Testis (tissue), 2 donors: ENCODE measurements around the gene DNAJB14.

Experiments used
- POLR2A ChIP-seq: fragments of 450-650 bp; IDR thresholded peaks from one replicate; pipeline ENCODE4 v1.6.1; 2017; ENCODE audit warnings: antibody characterized with exemption, mild to moderate bottlenecking, moderate library complexity
- TF ChIP-seq, protein P1 (sequence below), 3 experiments: fragments of 450-650 bp in 2 of 3; fragments of 200-600 bp in 1 of 3; sonication (generic) in 1 of 3; IDR thresholded peaks; one replicate each; pipeline ENCODE4 v1.5.1; 2016 to 2019; ENCODE audit warnings: antibody characterized with exemption in 3 of 3, mild to moderate bottlenecking in 2 of 3, moderate library complexity in 1 of 3

DNA sequence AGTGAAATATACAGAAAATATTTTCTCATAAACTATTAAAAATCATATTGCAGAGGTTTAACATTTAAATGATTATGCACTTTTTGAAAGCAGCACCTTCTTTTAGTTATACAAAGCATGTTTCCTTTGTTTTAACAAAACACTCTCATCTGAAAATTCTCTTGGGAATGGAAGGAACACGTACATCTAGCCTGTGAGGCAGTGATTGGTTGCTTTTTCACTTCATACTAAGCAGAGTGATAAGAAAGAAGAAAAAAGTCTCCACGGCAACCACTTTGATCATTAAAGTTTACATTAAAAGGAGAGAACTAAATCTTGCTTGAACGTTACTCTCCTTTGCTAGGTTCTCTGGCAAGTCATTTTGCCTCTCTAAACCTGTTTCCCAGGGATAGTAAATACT lies 45.3 kb upstream of the DNAJB14 start:
- TF ChIP-seq, protein P1, sequence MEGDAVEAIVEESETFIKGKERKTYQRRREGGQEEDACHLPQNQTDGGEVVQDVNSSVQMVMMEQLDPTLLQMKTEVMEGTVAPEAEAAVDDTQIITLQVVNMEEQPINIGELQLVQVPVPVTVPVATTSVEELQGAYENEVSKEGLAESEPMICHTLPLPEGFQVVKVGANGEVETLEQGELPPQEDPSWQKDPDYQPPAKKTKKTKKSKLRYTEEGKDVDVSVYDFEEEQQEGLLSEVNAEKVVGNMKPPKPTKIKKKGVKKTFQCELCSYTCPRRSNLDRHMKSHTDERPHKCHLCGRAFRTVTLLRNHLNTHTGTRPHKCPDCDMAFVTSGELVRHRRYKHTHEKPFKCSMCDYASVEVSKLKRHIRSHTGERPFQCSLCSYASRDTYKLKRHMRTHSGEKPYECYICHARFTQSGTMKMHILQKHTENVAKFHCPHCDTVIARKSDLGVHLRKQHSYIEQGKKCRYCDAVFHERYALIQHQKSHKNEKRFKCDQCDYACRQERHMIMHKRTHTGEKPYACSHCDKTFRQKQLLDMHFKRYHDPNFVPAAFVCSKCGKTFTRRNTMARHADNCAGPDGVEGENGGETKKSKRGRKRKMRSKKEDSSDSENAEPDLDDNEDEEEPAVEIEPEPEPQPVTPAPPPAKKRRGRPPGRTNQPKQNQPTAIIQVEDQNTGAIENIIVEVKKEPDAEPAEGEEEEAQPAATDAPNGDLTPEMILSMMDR (IDR thresholded peaks at IDR 0.05): no peak
- TF ChIP-seq POLR2A: no peak
